Brain microvascular endothelial cell (primary cell): ENCODE results near the gene RPS6KC1.
"Not testable (repeated sequence)": the region's sequence is repeated elsewhere in the genome, so short reads cannot be mapped to it uniquely, and the experiment has no call there.

Experiments used
- DNase-seq: peaks from one replicate; pipeline ENCODE4 v3.0.0-alpha.2; 2020
- H3K27ac ChIP-seq: fragments of 250-450 bp; sonication (Bioruptor Pico); 2 replicates; pipeline ENCODE4 v1.5.1; 2020; ENCODE audit warnings: mild to moderate bottlenecking, moderate library complexity
- H3K27me3 ChIP-seq: fragments of 250-450 bp; sonication (Bioruptor Pico); replicated peaks from 2 replicates; pipeline ENCODE4 v1.5.1; 2020; ENCODE audit warnings: mild to moderate bottlenecking
- H3K36me3 ChIP-seq: fragments of 250-450 bp; sonication (Bioruptor Pico); replicated peaks from 2 replicates; pipeline ENCODE4 v1.5.1; 2020; ENCODE audit warnings: mild to moderate bottlenecking
- H3K4me3 ChIP-seq: 2 replicates; pipeline ENCODE4 v1.5.1; 2011; ENCODE audit warnings: low read depth, mild to moderate bottlenecking, control low read depth, low read length, moderate library complexity
- in situ Hi-C: cut with HindIII; loops from 2 replicates; pipeline ENCODE4 v1.10.0; 2017; ENCODE audit warnings: low sequenced_read_pairs, low pct_ligation_motif_present
- TF ChIP-seq, protein P1 (sequence below): IDR thresholded peaks from 2 replicates; pipeline ENCODE4 v1.5.1; 2011; ENCODE audit warnings: low read depth, mild to moderate bottlenecking, moderate library complexity, low read length, control low read depth, inconsistent platforms; ENCODE audit errors: missing control alignments

Gene RPS6KC1

DNA sequence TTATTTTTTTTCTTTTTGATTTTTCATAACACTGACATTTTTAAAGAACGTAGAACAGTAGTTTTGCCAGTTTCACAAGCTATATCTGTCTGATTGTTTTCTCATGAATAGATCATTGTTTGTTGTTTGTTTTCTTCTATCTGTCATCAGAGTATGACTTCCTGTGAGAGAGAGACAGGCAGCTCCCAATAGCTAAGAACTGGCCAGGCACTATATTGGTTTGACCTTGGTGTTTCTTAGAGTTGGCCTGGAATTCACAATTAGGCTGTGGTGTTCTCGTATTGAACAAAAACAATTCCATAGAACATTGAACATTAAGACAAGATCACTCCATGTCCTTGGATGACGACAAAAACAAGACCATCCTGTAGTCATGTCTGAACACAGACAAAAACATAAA, 43.4 kb downstream of the RPS6KC1 start:
- Histone ChIP-seq H3K4me3 (no peak overlapping the region), H3K36me3 (peaks cover 3% of the 10 kb centered on the region), H3K27ac (no peak overlapping the region), H3K27me3 (no peaks in the 10 kb centered on the region)
- TF ChIP-seq, protein P1, sequence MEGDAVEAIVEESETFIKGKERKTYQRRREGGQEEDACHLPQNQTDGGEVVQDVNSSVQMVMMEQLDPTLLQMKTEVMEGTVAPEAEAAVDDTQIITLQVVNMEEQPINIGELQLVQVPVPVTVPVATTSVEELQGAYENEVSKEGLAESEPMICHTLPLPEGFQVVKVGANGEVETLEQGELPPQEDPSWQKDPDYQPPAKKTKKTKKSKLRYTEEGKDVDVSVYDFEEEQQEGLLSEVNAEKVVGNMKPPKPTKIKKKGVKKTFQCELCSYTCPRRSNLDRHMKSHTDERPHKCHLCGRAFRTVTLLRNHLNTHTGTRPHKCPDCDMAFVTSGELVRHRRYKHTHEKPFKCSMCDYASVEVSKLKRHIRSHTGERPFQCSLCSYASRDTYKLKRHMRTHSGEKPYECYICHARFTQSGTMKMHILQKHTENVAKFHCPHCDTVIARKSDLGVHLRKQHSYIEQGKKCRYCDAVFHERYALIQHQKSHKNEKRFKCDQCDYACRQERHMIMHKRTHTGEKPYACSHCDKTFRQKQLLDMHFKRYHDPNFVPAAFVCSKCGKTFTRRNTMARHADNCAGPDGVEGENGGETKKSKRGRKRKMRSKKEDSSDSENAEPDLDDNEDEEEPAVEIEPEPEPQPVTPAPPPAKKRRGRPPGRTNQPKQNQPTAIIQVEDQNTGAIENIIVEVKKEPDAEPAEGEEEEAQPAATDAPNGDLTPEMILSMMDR = no peak
- in situ Hi-C loops = no loop called here
- no peak for DNase-seq

DNA sequence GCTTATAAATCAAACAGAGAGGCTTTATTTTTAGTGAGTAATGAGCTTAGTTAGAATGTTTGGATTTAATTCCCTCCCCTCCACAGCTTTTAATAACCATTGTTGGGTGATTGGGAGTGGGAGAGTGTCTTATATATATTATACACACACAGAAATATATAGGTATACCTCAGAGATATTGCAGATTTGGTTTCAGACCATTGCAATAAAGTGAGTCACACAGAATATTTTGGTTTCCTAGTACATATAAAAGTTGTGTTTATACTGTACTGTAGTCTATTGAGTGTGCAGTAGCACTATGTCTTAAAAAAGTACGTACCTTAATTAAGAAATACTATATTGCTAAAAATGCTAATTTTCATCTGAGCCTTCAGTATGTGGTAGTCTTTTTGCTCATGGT, 44.4 kb downstream of the RPS6KC1 start:
- peaks cover 3% of the 10 kb centered on the region for H3K36me3 ChIP-seq
- no peak overlapping the region for H3K4me3 ChIP-seq
- in situ Hi-C loops = no loop called here
- DNase-seq = no peak
- H3K27me3 ChIP-seq = no peaks in the 10 kb centered on the region
- TF ChIP-seq, protein P1 = no peak
- no peak overlapping the region for H3K27ac ChIP-seq

DNA sequence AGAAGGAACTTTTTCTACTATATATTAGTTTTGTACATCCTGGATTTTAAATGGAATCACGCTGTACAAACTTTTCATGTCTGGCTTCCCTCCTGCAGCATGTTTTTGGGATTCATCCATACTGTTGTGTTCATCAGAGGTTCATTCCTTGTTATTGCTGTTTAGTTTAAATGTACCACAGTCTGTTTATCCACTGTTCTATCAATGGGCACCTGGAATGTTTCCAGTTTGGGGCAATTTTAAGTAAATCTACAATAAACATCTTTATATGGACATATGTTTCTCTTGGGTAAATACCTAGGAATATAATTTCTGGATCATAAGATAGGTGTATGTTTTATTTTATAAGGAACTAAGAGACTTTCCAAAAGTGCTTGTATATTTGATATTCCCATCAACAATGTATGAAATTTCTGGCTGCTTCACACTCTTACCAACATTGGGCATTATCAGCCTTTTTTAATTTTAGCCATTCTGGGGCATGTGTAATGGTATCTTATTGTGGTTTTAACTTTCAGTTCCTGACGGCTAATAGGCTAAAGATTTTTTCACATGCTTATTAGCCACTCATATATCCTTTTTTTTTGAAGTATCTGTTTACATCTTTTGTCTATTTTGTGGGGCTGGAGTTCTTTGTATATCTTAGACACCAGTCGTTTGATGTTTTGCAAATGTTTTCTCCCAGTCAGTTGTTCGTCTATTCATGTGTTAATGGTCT, 48.8 kb downstream of the RPS6KC1 start:
- in situ Hi-C loops = no loop called here
- Histone ChIP-seq H3K36me3 (peaks cover 3% of the 10 kb centered on the region), H3K27me3 (no peaks in the 10 kb centered on the region), H3K4me3 (no peak overlapping the region), H3K27ac (no peak overlapping the region)
- TF ChIP-seq, protein P1 = no peak
- no peak for DNase-seq

DNA sequence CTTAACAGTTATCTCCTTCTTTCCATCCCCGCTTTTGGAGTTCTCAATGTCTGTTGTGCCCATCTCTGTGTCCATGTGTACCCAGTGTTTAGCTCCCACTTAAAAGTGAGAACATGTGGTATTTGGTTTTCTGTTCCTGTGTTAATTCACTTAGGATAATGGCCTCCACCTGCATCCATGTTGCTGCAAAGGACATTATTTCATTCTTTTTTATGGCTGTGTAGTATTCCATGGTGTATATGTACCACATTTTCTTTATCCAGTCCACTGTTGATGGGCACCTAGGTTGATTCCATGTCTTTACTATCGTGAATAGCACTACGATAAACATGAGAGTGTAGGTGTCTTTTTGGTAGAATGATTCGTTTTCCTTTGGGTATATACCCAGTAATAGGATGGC, 49.5 kb downstream of the RPS6KC1 start:
- H3K27ac ChIP-seq, H3K27me3 ChIP-seq, in situ Hi-C loops, H3K36me3 ChIP-seq, DNase-seq, H3K4me3 ChIP-seq: not testable (repeated sequence)

DNA sequence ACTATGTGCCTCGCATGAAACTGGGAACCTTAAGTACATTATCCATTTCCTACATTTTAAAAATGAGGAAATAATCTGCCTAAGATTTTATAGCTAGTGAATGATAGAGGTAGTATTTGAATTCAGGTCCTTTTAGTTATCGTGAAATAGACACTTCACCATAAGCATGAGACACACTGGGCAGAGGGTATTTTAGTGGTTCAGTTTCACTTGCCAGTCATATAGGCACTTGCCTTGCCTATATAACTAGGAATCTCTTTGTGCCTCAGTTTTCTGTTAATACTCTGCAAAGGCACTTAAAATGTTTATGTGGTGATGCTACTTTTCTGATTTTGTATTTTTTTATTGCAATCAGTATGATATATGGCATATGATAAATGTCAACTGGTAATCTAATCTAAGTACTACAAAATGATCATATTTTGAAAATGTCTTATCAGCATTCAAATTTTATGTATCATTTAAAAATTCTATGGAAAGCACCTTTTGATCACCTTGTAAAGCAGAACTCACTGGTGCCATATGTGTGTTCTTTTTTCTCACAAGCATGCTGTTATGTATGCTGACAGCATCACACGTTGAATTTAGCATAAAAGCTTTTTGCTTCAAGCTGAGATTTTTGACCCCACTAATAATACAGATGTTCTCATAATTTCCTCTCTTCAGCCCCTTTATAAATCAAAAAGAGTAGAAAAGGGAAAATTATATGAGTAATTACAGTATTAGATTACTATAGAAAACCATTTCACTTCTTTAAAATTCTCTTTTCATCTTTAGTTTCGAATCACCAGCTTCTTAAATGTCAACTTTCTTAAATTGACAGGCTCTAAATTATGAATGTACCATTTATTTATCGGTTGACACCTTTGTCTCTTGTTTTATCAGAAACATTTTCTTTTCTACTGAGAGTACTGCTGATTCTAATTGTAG, 52.6 kb downstream of the RPS6KC1 start:
- no peak overlapping the region for H3K4me3 ChIP-seq
- H3K36me3 ChIP-seq = no peaks in the 10 kb centered on the region
- H3K27me3 ChIP-seq = no peaks in the 10 kb centered on the region
- in situ Hi-C loops = no loop called here
- H3K27ac ChIP-seq = no peak overlapping the region
- TF ChIP-seq, protein P1 = no peak
- DNase-seq = no peak

DNA sequence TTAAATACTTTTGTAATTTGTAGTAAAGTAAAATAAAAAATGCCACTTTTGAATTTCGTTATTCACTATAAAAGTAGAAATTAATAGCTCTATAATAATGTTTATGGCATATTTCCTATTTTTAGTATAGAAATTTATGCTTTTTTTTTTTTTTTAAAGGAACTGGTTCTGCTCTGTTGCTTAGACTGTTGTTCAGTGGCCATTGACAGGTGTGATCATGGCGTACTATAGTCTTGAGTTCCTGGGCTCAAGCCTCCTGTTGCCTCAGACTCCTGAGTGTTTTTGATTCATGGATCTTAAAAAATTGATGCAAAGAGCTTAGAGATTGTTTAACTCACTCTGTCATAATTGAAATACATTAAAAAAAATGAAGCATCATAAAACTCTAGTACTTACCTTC, 53.6 kb downstream of the RPS6KC1 start:
- H3K27me3 ChIP-seq = no peaks in the 10 kb centered on the region
- in situ Hi-C loops = no loop called here
- TF ChIP-seq, protein P1 = no peak
- H3K36me3 ChIP-seq = no peaks in the 10 kb centered on the region
- no peak overlapping the region for H3K27ac ChIP-seq
- DNase-seq = no peak
- H3K4me3 ChIP-seq = no peak overlapping the region
